HepG2 (cell line): ENCODE results near the gene HECTD4. TPM values are rescaled to one million over a fixed set of nuclear protein-coding genes. Genes with fewer than 3 reads are reported as not detected.

Source experiments
- CBX5 ChIP-seq: sonication (generic); formaldehyde crosslinking; IDR thresholded peaks from 2 replicates; pipeline ENCODE4 v1.4.0; 2020; ENCODE audit warnings: missing genetic modification reagents, borderline replicate concordance
- FOXC1 ChIP-seq: sonication (generic); formaldehyde crosslinking; IDR thresholded peaks from 2 replicates; pipeline ENCODE4 v1.8.0; 2022; ENCODE audit warnings: mild to moderate bottlenecking, missing genetic modification reagents, borderline replicate concordance
- KLF16 ChIP-seq, 2 experiments: sonication (generic) in 1 of 2; formaldehyde crosslinking in 1 of 2; IDR thresholded peaks; 2 replicates each; pipeline versions ENCODE4 v1.6.1 to v1.8.0; 2016 to 2023; ENCODE audit warnings: missing genetic modification reagents in 2 of 2, missing compliant biosample characterization in 1 of 2
- NFYB ChIP-seq: sonication (generic); formaldehyde crosslinking; IDR thresholded peaks from 2 replicates; pipeline ENCODE4 v1.4.0; 2020; ENCODE audit warnings: missing genetic modification reagents
- PCBP2 ChIP-seq: fragments of 200-400 bp; formaldehyde crosslinking; optimal IDR thresholded peaks from 2 replicates; pipeline ENCODE3; 2018; ENCODE audit warnings: low read length, low read depth; ENCODE audit not compliant: poor library complexity, severe bottlenecking
- RXRB ChIP-seq: IDR thresholded peaks from 2 replicates; pipeline ENCODE4 v1.6.1; 2016; ENCODE audit warnings: borderline replicate concordance, missing genetic modification reagents, missing compliant biosample characterization
- ZFX ChIP-seq: sonication (generic); formaldehyde crosslinking; IDR thresholded peaks from 2 replicates; pipeline ENCODE4 v1.4.0; 2020; ENCODE audit warnings: mild to moderate bottlenecking, low read depth, missing genetic modification reagents, moderate library complexity
- ZNF136 ChIP-seq: sonication (generic); formaldehyde crosslinking; IDR thresholded peaks from 2 replicates; pipeline ENCODE4 v1.8.1; 2022; ENCODE audit warnings: low read depth, mild to moderate bottlenecking, moderate library complexity, missing genetic modification reagents
- ZNF3 ChIP-seq: IDR thresholded peaks from 2 replicates; pipeline ENCODE4 v1.7.0; 2017; ENCODE audit warnings: inconsistent platforms
- ZNF318 ChIP-seq: sonication (generic); formaldehyde crosslinking; IDR thresholded peaks from 2 replicates; pipeline ENCODE4 v1.4.0; 2020; ENCODE audit warnings: mild to moderate bottlenecking, missing genetic modification reagents
- ZNF501 ChIP-seq: sonication (generic); formaldehyde crosslinking; IDR thresholded peaks from 2 replicates; pipeline ENCODE4 v1.5.1; 2020; ENCODE audit warnings: mild to moderate bottlenecking, moderate library complexity, missing genetic modification reagents
- ZSCAN31 ChIP-seq: sonication (generic); formaldehyde crosslinking; IDR thresholded peaks from 2 replicates; pipeline ENCODE4 v1.5.0; 2020; ENCODE audit warnings: low read depth, mild to moderate bottlenecking, missing genetic modification reagents
- polyA plus RNA-seq, 8 experiments: library from polyadenylated mRNA; depleted of rRNA in 3 of 8; stranded (reverse) in 7 of 8; unstranded in 1 of 8; fragments of >200 nt; fragmentation: Illumina TruSeq in 4 of 8; extraction: Trizol in 4 of 8; gene quantifications; 2 replicates each; pipeline versions ENCODE4 v1.2.1 to v1.2.3, GENCODE V29; 2011 to 2016; ENCODE audit warnings: low read depth in 4 of 8, missing spikeins in 1 of 8, mixed read lengths in 1 of 8; ENCODE audit not compliant: insufficient read depth in 1 of 8
- total RNA-seq, 5 experiments: library from RNA; depleted of rRNA; stranded (reverse); fragments of >200 nt; fragmentation: Illumina TruSeq; extraction: Trizol; gene quantifications; 2 replicates each; pipeline ENCODE4 v1.2.3, GENCODE V29; 2016; ENCODE audit warnings: low read depth in 1 of 5
- TF ChIP-seq, protein P1 (sequence below): sonication (generic); formaldehyde crosslinking; IDR thresholded peaks from 2 replicates; pipeline ENCODE4 v1.5.0; 2020; ENCODE audit warnings: mild to moderate bottlenecking, missing genetic modification reagents, moderate library complexity
- TF ChIP-seq, protein P2 (sequence below): sonication (generic); formaldehyde crosslinking; IDR thresholded peaks from 2 replicates; pipeline ENCODE4 v1.9.0; 2021; ENCODE audit warnings: missing genetic modification reagents, mild to moderate bottlenecking, borderline replicate concordance
- TF ChIP-seq, protein P3 (sequence below): sonication (generic); formaldehyde crosslinking; IDR thresholded peaks from 2 replicates; pipeline ENCODE4 v1.4.0; 2020; ENCODE audit warnings: missing genetic modification reagents

HECTD4 gene
- total and polyA plus RNA-seq, 2 of the 13 experiments (the other 11 are each of a cell fraction or from before 2014, with no cell fraction given): 9.0 to 11.4 TPM

GRCh38 chr12:112116232-112117060 lies 265.8 kb downstream of the HECTD4 start (continued):
- TF ChIP-seq ZNF318 (CRISPR knock-in tag) (no peak), NFYB (peak; percentile 41; the same call in 1 of the 2 replicates), ZNF136 (CRISPR knock-in tag) (peak; percentile 90; the same call in 1 of the 2 replicates), ZNF501 (CRISPR knock-in tag) (0 out of 2 replicates have a peak, but pooled peaks have one; percentile 49), RXRB (CRISPR knock-in tag) (0 out of 2 replicates have a peak, but pooled peaks have one; percentile 36), ZNF3 (CRISPR knock-in tag) (no peak), ZFX (0 out of 2 replicates have a peak, but pooled peaks have one; percentile 30), ZSCAN31 (peak; percentile 56; the same call in 1 of the 2 replicates), FOXC1 (CRISPR knock-in tag) (peak; percentile 25; the same call in 1 of the 2 replicates), KLF16 (CRISPR knock-in tag; IDR thresholded peaks at IDR 0.05) (0 out of 4 replicates have a peak, but pooled peaks of 1 of the 2 experiments have one; percentile 47), CBX5 (no peak), PCBP2 (no peak)
- TF ChIP-seq, protein P1, sequence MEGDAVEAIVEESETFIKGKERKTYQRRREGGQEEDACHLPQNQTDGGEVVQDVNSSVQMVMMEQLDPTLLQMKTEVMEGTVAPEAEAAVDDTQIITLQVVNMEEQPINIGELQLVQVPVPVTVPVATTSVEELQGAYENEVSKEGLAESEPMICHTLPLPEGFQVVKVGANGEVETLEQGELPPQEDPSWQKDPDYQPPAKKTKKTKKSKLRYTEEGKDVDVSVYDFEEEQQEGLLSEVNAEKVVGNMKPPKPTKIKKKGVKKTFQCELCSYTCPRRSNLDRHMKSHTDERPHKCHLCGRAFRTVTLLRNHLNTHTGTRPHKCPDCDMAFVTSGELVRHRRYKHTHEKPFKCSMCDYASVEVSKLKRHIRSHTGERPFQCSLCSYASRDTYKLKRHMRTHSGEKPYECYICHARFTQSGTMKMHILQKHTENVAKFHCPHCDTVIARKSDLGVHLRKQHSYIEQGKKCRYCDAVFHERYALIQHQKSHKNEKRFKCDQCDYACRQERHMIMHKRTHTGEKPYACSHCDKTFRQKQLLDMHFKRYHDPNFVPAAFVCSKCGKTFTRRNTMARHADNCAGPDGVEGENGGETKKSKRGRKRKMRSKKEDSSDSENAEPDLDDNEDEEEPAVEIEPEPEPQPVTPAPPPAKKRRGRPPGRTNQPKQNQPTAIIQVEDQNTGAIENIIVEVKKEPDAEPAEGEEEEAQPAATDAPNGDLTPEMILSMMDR (CRISPR knock-in tag): no peak
- TF ChIP-seq, protein P2, sequence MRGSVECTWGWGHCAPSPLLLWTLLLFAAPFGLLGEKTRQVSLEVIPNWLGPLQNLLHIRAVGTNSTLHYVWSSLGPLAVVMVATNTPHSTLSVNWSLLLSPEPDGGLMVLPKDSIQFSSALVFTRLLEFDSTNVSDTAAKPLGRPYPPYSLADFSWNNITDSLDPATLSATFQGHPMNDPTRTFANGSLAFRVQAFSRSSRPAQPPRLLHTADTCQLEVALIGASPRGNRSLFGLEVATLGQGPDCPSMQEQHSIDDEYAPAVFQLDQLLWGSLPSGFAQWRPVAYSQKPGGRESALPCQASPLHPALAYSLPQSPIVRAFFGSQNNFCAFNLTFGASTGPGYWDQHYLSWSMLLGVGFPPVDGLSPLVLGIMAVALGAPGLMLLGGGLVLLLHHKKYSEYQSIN (CRISPR knock-in tag): no peak
- TF ChIP-seq, protein P3, sequence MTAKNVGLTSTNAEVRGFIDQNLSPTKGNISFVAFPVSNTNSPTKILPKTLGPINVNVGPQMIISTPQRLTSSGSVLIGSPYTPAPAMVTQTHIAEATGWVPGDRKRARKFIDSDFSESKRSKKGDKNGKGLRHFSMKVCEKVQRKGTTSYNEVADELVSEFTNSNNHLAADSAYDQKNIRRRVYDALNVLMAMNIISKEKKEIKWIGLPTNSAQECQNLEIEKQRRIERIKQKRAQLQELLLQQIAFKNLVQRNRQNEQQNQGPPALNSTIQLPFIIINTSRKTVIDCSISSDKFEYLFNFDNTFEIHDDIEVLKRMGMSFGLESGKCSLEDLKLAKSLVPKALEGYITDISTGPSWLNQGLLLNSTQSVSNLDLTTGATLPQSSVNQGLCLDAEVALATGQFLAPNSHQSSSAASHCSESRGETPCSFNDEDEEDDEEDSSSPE (CRISPR knock-in tag): peak; percentile 36; the same call in 1 of the 2 replicates
